Hematopoietic multipotent progenitor cell treated with erythropoietin and hydrocortisone succinate and interleukin-3 and kit ligand, for 15 days (in vitro differentiated cells): Measurements from ENCODE around the gene TTLL3.

ENCODE experiments used
- DNase-seq: peaks from one replicate; pipeline ENCODE4 v3.0.0-alpha.2; 2015; ENCODE audit warnings: low spot score

TTLL3 gene

GRCh38 chr3:9807981-9808344, 2.1 kb upstream of the TTLL3 start:
- no peak for DNase-seq

- DNase-seq = peak; percentile 37
These were observed 1.6 kb upstream of the TTLL3 start for GRCh38 chr3:9808345-9809037.

- no peak for DNase-seq
These were observed 835 bp upstream of the TTLL3 start for GRCh38 chr3:9809239-9809614.

DNA sequence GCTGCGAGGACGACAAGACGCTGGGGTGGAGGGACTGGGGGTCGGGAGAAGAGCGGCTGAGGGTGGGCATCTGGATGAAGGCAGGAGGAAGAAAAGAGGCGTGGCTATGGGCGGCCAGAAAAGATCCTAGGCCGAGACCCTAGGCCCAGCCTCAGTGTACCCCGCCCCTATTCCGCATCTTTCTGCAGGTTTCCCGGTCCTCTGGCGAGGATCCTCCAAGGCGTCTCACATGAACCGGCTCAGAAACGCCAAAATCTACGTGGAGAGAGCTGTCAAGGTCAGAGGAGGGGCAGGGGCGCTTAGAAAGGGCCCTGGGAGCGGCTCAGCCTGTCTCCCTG, 340 bp downstream of the TTLL3 start:
- DNase-seq = no peak

DNA sequence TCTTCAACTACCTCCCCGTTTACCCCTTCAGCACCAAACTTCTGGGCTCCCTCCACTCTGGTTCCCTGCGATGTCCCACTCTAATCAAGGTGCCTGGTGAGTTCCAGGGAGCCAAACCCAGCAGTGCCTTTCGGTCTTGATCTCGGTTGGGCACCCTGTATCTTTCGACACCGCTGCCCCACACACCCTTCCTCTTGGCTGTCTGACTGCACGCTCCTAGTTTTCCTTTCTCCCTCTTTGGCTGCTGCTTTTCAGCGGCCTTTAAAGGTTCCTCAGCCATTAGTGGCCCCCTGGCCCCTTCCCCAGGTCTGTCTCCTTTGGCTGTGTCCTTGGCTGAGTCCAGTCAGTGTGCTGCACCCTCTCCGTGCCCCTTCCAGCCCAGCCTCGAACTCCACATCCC, 784 bp downstream of the TTLL3 start:
- DNase-seq = no peak

DNA sequence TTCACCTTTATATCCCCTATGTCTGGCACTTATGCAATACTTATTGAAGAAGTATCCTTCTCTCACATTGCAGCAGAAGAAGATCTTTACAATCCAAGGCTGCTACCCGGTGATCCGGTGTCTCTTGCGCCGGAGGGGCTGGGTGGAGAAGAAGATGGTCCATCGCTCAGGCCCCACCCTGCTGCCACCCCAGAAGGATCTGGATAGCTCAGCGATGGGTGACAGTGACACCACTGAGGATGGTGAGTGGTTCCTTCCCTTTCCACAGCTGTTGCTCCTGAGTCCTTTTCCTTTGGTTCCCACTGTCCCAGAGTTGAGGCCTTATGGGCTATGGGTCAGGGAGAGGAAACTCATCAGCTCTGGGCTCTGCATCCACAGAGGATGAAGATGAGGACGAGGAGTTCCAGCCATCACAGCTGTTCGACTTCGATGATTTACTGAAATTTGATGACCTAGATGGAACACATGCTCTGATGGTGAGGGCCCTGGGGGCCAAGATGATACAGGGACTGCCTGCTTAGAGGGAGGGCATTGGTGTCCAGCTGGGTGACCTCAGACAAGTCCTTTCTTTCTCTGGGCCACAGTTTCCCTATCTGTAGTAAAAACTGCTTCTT, 2.9 kb downstream of the TTLL3 start:
- no peak for DNase-seq

- no peak for DNase-seq
These were observed 5.9 kb downstream of the TTLL3 start for GRCh38 chr3:9815986-9816385.

- DNase-seq = no peak
These were observed 7.4 kb downstream of the TTLL3 start for GRCh38 chr3:9817436-9817835.

- DNase-seq = no peak
These were observed 8.7 kb downstream of the TTLL3 start for GRCh38 chr3:9818666-9819335.

DNA sequence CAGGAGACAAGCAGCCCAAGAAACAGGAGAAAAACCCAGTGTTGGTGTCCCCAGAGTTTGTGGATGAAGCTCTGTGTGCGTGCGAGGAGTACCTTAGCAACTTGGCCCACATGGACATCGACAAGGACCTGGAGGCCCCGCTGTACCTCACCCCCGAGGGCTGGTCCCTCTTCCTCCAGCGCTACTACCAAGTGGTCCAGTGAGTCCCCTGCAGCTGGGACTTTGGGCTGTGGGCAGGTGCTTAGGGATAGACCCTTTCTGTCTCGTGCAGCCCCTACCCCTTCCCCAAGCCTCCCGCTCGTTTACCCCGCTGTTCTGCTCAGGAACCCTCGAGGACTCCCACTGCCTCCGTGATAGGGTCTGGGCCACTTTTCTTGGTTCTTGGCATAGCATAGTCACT, 10.5 kb downstream of the TTLL3 start:
- DNase-seq = no peak

DNA sequence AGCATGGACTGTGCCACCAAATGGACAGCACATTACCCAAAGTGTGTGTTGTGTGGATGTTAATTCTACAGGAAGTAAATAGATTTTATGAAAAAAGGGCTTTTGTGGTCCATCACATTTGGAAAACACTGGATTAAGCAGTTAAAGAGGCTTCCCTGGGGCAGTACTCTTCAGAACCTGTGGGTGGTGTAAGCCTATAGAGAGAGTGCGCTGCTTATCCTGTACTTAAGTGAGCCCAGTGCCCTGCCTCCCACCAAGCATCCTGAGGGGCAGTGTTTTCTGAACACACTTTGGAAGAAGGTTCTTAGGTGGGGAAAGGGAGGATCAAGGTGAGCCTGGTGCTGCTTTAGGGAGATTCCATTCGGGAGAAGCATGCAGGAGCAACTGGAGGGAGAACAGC, 10.9 kb downstream of the TTLL3 start:
- no peak for DNase-seq

GRCh38 chr3:9825451-9826040, 15.5 kb downstream of the TTLL3 start:
- no peak for DNase-seq

- peak; percentile 39 for DNase-seq
These were observed 16.9 kb downstream of the TTLL3 start for GRCh38 chr3:9826815-9827573.

- no peak for DNase-seq
These were observed 19.0 kb downstream of the TTLL3 start for GRCh38 chr3:9828801-9829755.

GRCh38 chr3:9831253-9831652, 21.2 kb downstream of the TTLL3 start:
- DNase-seq = no peak

GRCh38 chr3:9833078-9833477, 23.0 kb downstream of the TTLL3 start:
- no peak for DNase-seq

DNA sequence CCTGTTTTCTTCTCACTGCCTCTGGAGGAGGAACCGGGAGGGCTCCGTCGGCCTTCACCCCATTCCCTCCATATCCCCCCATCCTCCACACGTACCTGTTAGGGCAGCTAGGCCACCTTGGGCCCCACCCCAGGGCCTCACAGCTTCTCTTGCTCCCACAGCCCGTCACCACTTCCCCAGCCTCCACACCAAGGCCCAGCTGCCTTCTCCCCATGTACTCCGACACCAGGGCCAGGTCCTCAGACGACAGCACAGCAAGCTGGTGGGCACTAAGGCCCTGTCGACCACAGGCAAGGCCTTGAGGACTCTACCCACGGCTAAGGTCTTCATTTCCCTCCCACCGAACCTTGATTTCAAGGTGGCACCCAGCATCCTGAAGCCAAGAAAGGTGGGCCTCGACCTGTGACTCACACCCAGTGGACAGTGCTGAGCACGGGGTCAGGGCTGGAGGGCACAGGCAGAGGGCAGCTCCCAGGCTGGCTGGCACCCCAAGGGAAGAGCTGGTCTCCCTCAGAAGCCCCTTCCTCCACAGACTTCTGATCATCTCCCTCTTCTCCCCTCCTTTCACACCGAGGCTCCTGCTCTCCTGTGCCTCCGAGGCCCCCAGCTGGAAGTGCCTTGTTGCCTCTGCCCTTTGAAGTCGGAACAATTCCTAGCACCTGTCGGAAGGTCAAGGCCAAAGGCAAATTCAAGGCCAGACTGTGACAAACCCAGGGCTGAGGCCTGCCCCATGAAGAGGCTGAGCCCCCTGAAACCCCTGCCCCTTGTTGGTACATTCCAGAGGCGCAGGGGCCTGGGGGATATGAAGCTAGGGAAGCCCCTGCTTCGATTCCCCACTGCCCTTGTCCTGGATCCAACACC, 24.7 kb downstream of the TTLL3 start:
- DNase-seq = no peak

- DNase-seq = no peak
These were observed 27.9 kb downstream of the TTLL3 start for GRCh38 chr3:9837701-9838582.

- DNase-seq = no peak
These were observed 28.8 kb downstream of the TTLL3 start for GRCh38 chr3:9838856-9839255.
